GM23338 (cell line): ENCODE results near the gene CCL8.

ENCODE experiments used
- EZH2phosphoT487 ChIP-seq: fragments of 200-600 bp; sonication (generic); IDR thresholded peaks from one replicate; pipeline ENCODE4 v1.8.1; 2018; ENCODE audit warnings: antibody characterized with exemption; ENCODE audit not compliant: unreplicated experiment
- POLR2AphosphoS5 ChIP-seq: IDR thresholded peaks from 2 replicates; pipeline ENCODE4 v1.6.1; 2016; ENCODE audit warnings: antibody characterized with exemption, low read depth
- TF ChIP-seq, protein P1 (sequence below), 2 experiments: fragments of 200-600 bp in 1 of 2; sonication (generic) in 1 of 2; conservative IDR thresholded peaks; 2 replicates each; pipeline versions ENCODE4 v1.5.1 to v1.6.1; 2016 to 2017; ENCODE audit warnings: antibody characterized with exemption in 2 of 2, low read depth in 2 of 2, mild to moderate bottlenecking in 2 of 2, moderate library complexity in 1 of 2

DNA sequence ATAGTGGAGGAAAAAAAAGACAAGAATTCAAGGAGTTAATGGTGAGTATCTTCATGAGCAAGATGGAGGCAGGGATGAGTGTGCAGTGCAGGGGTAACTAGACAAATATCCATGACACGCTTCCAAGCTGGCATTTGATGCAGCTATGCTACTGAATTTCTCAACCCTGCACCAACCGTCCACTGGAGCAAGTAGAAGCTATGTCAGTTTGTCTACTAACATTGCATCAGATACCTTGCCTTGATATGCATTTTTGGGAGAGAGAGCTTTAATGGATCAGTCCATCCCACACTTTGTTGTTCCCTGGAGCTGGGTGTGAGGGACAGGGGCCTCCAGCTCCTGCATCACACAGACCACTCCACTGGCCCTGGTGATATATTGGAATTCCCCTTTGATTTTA lies 17.2 kb upstream of the CCL8 start:
- TF ChIP-seq, protein P1, sequence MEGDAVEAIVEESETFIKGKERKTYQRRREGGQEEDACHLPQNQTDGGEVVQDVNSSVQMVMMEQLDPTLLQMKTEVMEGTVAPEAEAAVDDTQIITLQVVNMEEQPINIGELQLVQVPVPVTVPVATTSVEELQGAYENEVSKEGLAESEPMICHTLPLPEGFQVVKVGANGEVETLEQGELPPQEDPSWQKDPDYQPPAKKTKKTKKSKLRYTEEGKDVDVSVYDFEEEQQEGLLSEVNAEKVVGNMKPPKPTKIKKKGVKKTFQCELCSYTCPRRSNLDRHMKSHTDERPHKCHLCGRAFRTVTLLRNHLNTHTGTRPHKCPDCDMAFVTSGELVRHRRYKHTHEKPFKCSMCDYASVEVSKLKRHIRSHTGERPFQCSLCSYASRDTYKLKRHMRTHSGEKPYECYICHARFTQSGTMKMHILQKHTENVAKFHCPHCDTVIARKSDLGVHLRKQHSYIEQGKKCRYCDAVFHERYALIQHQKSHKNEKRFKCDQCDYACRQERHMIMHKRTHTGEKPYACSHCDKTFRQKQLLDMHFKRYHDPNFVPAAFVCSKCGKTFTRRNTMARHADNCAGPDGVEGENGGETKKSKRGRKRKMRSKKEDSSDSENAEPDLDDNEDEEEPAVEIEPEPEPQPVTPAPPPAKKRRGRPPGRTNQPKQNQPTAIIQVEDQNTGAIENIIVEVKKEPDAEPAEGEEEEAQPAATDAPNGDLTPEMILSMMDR (conservative IDR thresholded peaks at IDR 0.05; ENCODE audit: low read depth in 2 of 2): no peak
- no peak for TF ChIP-seq POLR2AphosphoS5
- no peak for TF ChIP-seq EZH2phosphoT487
